Type B pancreatic cell (in vitro differentiated cells): ENCODE data around the gene MIDN. TPM values are rescaled to one million over a fixed set of nuclear protein-coding genes. Genes with fewer than 3 reads are reported as not detected.

Source experiments
- DNase-seq: peaks from one replicate; pipeline ENCODE4 v3.0.0; 2021; ENCODE audit warnings: mixed read lengths; ENCODE audit not compliant: unreplicated experiment; ENCODE audit errors: extremely low spot score
- H3K27ac Mint-ChIP-seq: 2 replicates; pipeline ENCODE4 v1.8.0; 2021; ENCODE audit warnings: mild to moderate bottlenecking, mixed read lengths
- H3K27me3 Mint-ChIP-seq: 2 replicates; pipeline ENCODE4 v1.8.0; 2021; ENCODE audit warnings: mixed read lengths
- H3K36me3 Mint-ChIP-seq: 2 replicates; pipeline ENCODE4 v1.8.0; 2021; ENCODE audit warnings: mixed read lengths
- H3K4me1 Mint-ChIP-seq: one replicate; pipeline ENCODE4 v1.8.0; 2021; ENCODE audit warnings: mixed read lengths; ENCODE audit not compliant: unreplicated experiment
- H3K4me3 Mint-ChIP-seq: 2 replicates; pipeline ENCODE4 v1.8.0; 2021; ENCODE audit warnings: mild to moderate bottlenecking, mixed read lengths
- H3K9me3 Mint-ChIP-seq: 2 replicates; pipeline ENCODE4 v1.8.0; 2021; ENCODE audit warnings: mixed read lengths
- CTCF ChIP-seq: fragments of 200-600 bp; sonication (generic); conservative IDR thresholded peaks from 2 replicates; pipeline ENCODE4 v1.5.0; 2021; ENCODE audit warnings: antibody characterized with exemption, mild to moderate bottlenecking
- total RNA-seq: library from RNA; stranded (reverse); gene quantifications from 2 replicates; pipeline ENCODE4 v1.2.1, GENCODE V29; 2021; ENCODE audit warnings: low replicate concordance

The MIDN gene
- total RNA-seq, 1 donor from 2014 or later: 122 TPM

DNA sequence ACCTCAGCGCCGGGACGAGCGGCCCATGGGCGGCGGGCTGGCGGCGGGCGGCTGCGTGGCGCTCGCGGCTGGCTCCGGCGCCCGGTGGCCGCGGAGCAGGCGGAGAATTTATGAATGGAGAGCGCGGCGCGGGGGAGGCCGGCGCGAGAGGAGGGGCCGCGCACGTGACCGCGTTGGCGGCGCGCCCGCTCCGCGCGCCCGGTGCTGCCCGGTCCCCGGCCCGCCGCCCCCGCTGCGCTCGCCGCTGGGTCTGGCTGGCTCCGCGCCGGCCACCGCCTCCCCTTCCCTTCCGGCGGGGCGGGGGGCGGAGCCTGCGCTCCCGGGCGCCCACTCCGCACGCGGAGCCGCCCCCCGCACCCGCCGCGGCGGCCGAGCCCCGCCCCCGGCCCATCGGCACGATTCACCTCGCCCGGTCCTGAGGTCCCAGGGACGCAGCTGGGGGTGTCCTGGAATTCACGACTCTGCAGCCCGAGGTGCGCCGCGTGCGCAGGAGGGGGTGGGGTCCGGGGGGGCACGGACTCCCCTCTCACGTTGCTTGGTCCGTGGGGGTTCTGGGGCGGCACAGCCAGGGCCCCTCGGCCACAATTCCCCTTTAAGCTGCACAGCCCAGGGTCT, 10.5 kb upstream of the MIDN start, which contains the start of gene CBARP:
Gene CBARP (minus strand): TSS at position 252 of the 615 bp plus-strand sequence. CDS start 1,905 bp downstream, outside the sequence.
- peak within 1 kb of the TSS; percentile 83 for H3K27ac Mint-ChIP-seq
- TF ChIP-seq CTCF: no peak
- peak within 1 kb of the TSS; percentile 86 for H3K4me3 Mint-ChIP-seq
- H3K9me3 Mint-ChIP-seq: no peaks in the 10 kb centered on the region
- DNase-seq: no peak
- no peaks in the 10 kb centered on the region for H3K36me3 Mint-ChIP-seq
- H3K4me1 Mint-ChIP-seq: peaks cover 12% of the 10 kb centered on the region
- no peaks in the 10 kb centered on the region for H3K27me3 Mint-ChIP-seq

DNA sequence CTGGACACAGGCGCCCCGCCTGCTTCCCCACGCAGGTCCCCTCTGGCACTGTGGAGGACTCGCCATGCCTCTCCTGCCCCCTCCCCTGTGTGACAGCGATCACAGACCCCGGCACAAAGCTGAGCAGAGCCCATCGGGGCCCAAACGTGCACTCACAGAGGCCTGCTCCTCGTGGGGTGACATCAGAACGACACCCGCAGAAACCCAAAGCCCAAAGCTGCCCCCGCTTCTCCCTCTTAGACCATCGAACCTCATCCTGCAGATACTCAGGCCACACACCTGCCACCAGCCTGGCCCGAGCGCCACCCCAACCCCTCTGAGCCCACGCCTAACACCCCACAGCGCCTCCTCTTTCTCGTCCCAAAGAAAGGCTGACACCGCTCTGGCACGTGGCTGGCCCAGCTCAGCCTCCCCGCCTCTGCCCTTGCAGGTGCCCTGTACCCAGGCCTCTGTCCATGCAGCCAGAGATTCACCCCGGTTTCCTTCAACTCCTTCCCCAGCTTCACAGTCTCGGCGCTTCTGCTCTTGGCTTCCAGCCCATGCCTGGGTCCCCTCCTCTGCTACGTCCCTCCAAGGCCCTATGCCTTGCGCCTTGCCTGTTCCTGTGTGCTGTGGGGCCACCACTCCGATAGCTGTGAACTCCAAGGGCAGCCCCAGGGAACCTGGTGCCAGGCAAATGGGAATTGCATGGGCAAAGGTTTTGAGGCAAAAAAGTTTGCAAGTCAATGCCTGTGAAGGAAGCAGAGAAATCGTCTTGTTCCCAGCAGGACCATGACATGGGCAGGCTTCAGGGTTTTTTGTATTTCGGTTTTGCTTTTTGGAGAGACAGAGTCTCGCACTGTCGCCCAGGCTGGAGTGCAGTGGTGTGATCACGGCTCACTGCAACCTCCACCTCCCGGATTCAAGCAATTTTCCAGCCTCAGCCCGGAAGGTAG, 9.7 kb upstream of the MIDN start:
- DNase-seq: no peak
- no peaks in the 10 kb centered on the region for H3K27me3 Mint-ChIP-seq
- TF ChIP-seq CTCF: no peak
- H3K4me1 Mint-ChIP-seq: peaks cover 12% of the 10 kb centered on the region
- H3K36me3 Mint-ChIP-seq: no peaks in the 10 kb centered on the region
- H3K27ac Mint-ChIP-seq: peak overlapping the region; percentile 83
- peak overlapping the region; percentile 86 for H3K4me3 Mint-ChIP-seq
- no peaks in the 10 kb centered on the region for H3K9me3 Mint-ChIP-seq

DNA sequence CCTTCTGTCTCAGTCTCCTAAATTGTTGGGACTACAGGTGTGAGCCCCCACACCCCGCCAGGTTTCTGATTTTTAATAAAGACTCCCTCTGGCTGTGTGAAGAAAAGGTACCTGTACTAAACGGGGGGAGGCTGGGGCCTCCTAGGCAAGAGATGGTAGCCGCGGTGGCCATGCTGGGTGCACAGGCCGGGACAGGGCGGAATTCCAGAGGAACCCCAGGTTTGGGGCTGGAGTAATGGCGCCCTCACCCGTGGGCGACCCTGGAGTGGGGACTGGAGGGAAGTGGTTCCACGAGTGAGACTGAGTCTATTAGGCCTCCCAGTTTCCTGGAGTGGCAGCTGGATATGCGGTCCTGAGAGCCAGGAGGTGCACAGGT, 9.0 kb upstream of the MIDN start:
- Mint-ChIP-seq H3K27ac (peak overlapping the region; percentile 83), H3K4me1 (peaks cover 12% of the 10 kb centered on the region), H3K27me3 (no peaks in the 10 kb centered on the region), H3K9me3 (no peaks in the 10 kb centered on the region), H3K36me3 (no peaks in the 10 kb centered on the region), H3K4me3 (peak overlapping the region; percentile 86)
- TF ChIP-seq CTCF: no peak
- no peak for DNase-seq

DNA sequence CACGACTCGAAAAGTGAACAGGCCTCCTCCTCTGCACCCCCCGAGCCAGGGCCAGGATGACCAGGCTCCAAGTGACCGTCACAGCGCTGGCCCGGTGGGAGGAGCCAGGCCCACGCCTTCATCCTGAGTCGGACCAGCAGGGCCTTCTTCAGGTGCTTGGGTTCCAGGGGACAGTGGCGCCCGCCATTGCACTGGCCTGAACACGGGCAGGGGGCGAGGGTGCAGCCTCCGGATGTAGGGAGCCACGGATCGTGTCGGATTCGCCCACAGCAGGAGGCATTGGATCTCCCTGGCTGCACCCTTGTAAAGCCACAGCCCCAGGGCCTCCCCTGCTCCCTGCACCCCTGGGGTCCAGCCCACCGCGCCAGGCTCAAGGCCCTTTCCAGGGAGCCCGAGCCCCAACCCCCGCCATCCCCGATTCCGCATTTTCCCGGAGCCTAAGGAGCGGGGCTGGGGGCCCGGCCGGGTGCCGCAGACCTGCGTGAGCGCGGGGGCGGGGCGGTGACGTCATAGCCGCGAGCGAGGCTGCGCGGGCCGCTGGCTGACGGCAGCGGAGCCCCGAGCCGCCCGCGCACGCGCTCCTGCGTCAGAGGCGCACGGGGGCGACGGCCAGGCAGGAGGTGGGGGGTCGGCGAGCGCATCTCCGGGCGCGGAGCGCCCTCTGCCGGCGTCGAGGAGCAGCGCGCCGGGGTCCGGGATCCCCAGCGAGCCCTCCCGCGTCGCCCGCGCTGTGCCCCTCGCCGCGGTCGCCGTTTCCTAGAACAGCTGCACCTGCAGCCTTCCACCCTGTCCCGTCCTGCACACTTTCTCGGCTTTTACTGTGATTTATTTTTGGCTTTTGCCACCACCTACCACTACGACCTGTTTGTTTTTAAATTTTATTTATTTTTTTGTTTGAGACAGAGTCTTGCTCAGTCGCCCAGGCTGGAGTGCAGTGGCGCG, 8.3 kb upstream of the MIDN start:
- peak; percentile 96 for DNase-seq
- H3K4me1 Mint-ChIP-seq: peaks cover 12% of the 10 kb centered on the region
- H3K9me3 Mint-ChIP-seq: no peaks in the 10 kb centered on the region
- H3K27me3 Mint-ChIP-seq: no peaks in the 10 kb centered on the region
- peak overlapping the region; percentile 92 for H3K4me3 Mint-ChIP-seq
- no peaks in the 10 kb centered on the region for H3K36me3 Mint-ChIP-seq
- TF ChIP-seq CTCF: peak; percentile 98
- H3K27ac Mint-ChIP-seq: peak overlapping the region; percentile 83

GRCh38 chr19:1240925-1241324, 7.5 kb upstream of the MIDN start:
- Mint-ChIP-seq H3K4me1 (peaks cover 12% of the 10 kb centered on the region), H3K27ac (peak overlapping the region; percentile 93), H3K9me3 (no peaks in the 10 kb centered on the region), H3K27me3 (no peaks in the 10 kb centered on the region), H3K36me3 (no peaks in the 10 kb centered on the region), H3K4me3 (peak overlapping the region; percentile 92)
- TF ChIP-seq CTCF: no peak
- no peak for DNase-seq
